ENCODE measurements around the gene NTSR1.

Gene NTSR1

DNA sequence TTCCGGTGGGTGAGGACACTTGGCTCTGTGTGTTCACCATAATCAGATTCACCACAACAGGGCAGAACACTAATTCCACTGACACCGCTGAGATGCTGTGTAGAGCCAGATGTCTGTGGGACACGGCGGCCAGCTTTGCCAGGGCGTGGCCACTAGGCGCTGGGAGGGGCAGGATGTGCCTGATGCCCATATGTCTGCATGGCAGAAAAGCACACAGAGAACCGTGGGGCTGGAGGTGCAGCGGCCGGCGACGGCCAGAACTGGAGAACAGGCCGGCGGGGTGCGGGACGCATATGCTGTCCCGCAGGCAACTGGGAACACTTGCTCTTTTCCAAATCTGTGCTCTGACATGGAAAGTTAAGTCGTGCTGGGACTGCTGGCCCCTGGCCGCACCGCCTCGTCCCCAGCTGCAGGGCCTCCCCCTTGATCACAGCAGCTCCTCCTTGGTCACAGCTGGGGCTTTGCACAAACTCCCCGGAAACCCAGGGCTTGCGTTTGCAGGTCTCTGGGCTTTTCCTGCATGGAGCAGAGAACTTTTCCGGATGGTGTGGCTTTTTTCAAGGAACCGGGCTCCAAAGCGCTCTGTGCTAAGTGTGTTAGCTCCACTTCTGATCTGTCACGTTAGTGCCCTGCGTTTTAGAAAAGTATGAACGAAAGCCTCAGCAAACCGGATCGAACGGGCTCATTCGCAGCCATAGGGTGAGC is 31.1 kb downstream of the NTSR1 start:
- FAIRE-seq, result no peak

GRCh38 chr20:62740286-62741141 is 31.9 kb downstream of the NTSR1 start:
- peak; percentile 89 for DNase-seq (ENCODE audit: insufficient read length, low spot score)
- peak; percentile 96 for FAIRE-seq

More for the DNA sequence above, 31.1 kb downstream of the NTSR1 start:
- TF ChIP-seq PAX5 (IDR thresholded peaks at IDR 0.05; ENCODE audit: insufficient read depth, low read length, severe bottlenecking) (no peak), POLR2AphosphoS5 (IDR thresholded peaks at IDR 0.05; ENCODE audit: low read depth, low read length) (no peak), POLR2A (IDR thresholded peaks at IDR 0.05; ENCODE audit: low read depth, low read length) (no peak), TAF1 (IDR thresholded peaks at IDR 0.05; ENCODE audit: low read depth, low read length) (no peak), POU2F2 (IDR thresholded peaks at IDR 0.05; ENCODE audit: low read depth, low read length) (no peak), SPI1 (IDR thresholded peaks at IDR 0.05; ENCODE audit: low read depth, low read length) (no peak)
- DNase-seq (ENCODE audit: insufficient read length, low spot score), result no peak

GRCh38 chr20:62741191-62741691 is 32.6 kb downstream of the NTSR1 start:
- TF ChIP-seq PAX5 (IDR thresholded peaks at IDR 0.05; ENCODE audit: insufficient read depth, low read length, severe bottlenecking), result no peak
- TF ChIP-seq POU2F2 (IDR thresholded peaks at IDR 0.05; ENCODE audit: low read depth, low read length), result no peak
- no peak for TF ChIP-seq TAF1 (IDR thresholded peaks at IDR 0.05; ENCODE audit: low read depth, low read length)
- no peak for TF ChIP-seq POLR2AphosphoS5 (IDR thresholded peaks at IDR 0.05; ENCODE audit: low read depth, low read length)
- TF ChIP-seq SPI1 (IDR thresholded peaks at IDR 0.05; ENCODE audit: low read depth, low read length), result no peak
- FAIRE-seq (no peak), DNase-seq (ENCODE audit: insufficient read length, low spot score) (no peak)

More at GRCh38 chr20:62740286-62741141, 31.9 kb downstream of the NTSR1 start:
- TF ChIP-seq POU2F2 (IDR thresholded peaks at IDR 0.05; ENCODE audit: low read depth, low read length) (no peak), POLR2AphosphoS5 (IDR thresholded peaks at IDR 0.05; ENCODE audit: low read depth, low read length) (no peak), PAX5 (IDR thresholded peaks at IDR 0.05; ENCODE audit: insufficient read depth, low read length, severe bottlenecking) (no peak), TAF1 (IDR thresholded peaks at IDR 0.05; ENCODE audit: low read depth, low read length) (no peak)

DNA sequence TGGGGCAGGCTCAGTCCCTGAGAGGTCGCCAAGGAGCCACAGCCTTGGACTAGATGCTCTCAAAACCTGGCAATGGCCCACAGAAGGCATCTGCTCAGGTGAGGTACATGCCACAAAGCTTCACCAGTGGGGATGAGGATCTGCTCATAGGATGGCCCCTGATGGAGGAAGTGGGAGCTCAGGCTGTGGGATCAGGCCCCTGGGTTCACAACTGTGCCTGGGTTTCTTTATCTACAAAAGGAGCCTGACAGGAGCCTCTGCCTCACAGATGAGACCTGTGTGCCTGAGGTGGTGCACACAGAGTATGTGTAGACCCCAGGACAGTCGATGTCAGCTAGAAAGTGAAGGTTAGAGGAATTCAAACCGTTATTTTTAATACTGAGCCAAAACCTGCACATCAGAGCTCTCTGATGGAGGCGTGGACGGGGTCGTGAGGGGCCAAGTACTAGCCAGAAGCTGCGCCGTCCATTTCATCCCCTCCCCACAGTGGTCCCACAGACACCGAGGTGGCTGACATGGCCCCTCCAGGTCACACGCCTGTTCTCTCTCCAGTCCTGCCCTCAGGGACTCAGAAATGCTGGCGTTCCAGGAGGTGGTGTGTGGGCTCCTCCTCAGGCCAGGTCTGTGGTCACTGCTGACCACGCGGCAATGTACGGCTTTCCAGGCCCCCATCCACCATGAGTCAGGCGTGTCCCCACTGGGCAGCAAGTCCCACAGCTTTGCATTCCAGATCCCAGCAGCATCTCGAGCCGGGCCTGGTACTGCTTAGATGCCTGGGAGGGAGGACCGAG is 33.3 kb downstream of the NTSR1 start:
- no peak for DNase-seq (ENCODE audit: insufficient read length, low spot score)
- FAIRE-seq, result no peak
- TF ChIP-seq TAF1 (IDR thresholded peaks at IDR 0.05; ENCODE audit: low read depth, low read length), result no peak
- no peak for TF ChIP-seq SPI1 (IDR thresholded peaks at IDR 0.05; ENCODE audit: low read depth, low read length)
- TF ChIP-seq POU2F2 (IDR thresholded peaks at IDR 0.05; ENCODE audit: low read depth, low read length), result no peak
- TF ChIP-seq PAX5 (IDR thresholded peaks at IDR 0.05; ENCODE audit: insufficient read depth, low read length, severe bottlenecking), result no peak
- TF ChIP-seq POLR2AphosphoS5 (IDR thresholded peaks at IDR 0.05; ENCODE audit: low read depth, low read length), result no peak
- TF ChIP-seq POLR2A (IDR thresholded peaks at IDR 0.05; ENCODE audit: low read depth, low read length), result no peak

DNA sequence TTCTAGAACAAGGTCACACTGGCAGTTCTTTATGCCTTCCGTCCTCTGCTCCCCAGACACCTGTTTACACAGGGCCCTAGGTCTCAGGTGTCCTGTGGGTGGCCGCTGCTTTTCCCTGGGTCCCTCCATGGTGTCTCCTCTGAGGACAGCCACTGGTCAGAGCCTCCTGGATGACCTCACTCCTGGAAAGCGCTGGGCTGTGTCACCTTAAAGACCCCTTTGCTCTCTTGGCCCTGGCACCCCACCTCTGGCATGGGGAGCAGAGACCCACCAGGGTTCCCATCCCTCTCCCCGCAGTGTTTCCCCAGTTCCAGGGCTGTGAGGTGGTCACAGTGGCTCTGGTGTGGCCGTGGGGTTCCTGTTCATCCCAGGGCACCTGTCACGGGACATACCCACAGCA is 33.9 kb downstream of the NTSR1 start:
- DNase-seq (ENCODE audit: insufficient read length, low spot score), result no peak
- TF ChIP-seq POU2F2 (IDR thresholded peaks at IDR 0.05; ENCODE audit: low read depth, low read length) (no peak), PAX5 (IDR thresholded peaks at IDR 0.05; ENCODE audit: insufficient read depth, low read length, severe bottlenecking) (no peak), SPI1 (IDR thresholded peaks at IDR 0.05; ENCODE audit: low read depth, low read length) (no peak), TAF1 (IDR thresholded peaks at IDR 0.05; ENCODE audit: low read depth, low read length) (no peak), POLR2AphosphoS5 (IDR thresholded peaks at IDR 0.05; ENCODE audit: low read depth, low read length) (no peak), POLR2A (IDR thresholded peaks at IDR 0.05; ENCODE audit: low read depth, low read length) (no peak)
- no peak for FAIRE-seq

DNA sequence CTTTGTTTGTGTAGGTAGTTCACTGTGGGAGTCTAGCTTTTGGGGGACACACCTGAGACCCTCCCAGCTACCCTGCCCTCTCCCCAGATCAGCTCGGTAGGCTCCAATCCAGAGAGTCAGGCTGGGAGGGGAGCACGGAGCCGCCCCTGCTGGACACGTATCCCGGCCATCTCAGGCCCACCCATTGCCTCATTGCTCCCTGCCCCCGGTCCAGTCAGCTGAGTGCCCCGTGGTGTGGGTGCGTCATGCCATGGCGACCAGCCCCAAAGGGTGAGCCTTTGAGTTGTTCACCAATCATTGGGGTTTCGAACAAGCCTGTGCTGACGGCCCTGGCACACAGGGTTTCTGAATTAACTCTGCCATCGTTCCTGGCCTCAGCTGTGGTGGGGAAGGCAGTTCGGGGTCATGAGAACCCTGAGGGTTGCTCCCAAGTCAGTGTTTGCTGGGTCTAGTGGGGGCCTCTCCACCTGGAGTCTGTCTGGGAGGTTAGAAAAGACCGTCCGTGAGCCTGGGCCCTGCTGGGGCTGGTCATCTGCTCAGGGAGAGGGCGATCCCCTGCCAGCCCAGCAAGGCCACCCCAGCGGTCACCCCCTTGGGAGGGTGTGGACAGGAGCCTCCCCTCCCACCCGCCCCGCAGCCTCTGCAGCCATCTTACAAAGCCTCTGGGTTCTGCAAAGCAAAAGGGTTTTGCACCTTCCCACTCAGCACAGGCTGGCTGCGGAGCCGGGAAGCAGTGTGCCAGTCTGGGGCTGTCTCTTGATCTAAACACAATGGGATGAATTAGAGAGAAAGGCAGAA is 34.5 kb downstream of the NTSR1 start:
- TF ChIP-seq TAF1 (IDR thresholded peaks at IDR 0.05; ENCODE audit: low read depth, low read length), result no peak
- FAIRE-seq (no peak), DNase-seq (ENCODE audit: insufficient read length, low spot score) (no peak)

DNA sequence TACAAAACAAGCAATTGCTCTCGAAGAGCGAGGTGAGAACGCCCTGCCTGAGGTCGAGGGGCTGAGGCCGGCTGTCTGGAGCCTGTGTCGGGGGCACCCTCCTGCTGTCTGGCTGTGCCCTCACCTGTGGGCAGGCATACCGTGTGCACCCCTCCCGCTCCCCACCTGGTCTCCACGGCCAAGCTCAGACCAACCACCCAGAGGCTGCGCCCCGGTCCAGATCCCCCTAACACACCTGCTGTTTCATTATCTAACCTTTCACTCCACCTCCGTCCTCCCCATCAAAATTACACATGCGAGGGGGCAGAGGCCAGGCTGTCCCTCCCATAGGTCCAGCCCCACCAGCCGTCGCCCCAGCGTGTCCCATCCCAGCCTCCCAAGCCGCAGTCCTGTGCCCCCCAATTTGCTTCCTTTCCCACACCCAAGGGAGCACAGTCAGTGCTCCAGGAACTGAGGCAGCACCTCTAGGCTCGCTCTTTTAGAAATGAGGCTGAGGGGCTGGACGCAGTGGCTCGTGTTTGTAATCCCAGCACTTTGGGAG is 35.2 kb downstream of the NTSR1 start:
- TF ChIP-seq PAX5 (IDR thresholded peaks at IDR 0.05; ENCODE audit: insufficient read depth, low read length, severe bottlenecking), result no peak
- no peak for TF ChIP-seq SPI1 (IDR thresholded peaks at IDR 0.05; ENCODE audit: low read depth, low read length)
- TF ChIP-seq POLR2A (IDR thresholded peaks at IDR 0.05; ENCODE audit: low read depth, low read length), result no peak
- no peak for TF ChIP-seq POLR2AphosphoS5 (IDR thresholded peaks at IDR 0.05; ENCODE audit: low read depth, low read length)
- no peak for TF ChIP-seq TAF1 (IDR thresholded peaks at IDR 0.05; ENCODE audit: low read depth, low read length)
- TF ChIP-seq POU2F2 (IDR thresholded peaks at IDR 0.05; ENCODE audit: low read depth, low read length), result no peak
- FAIRE-seq, result no peak
- no peak for DNase-seq (ENCODE audit: insufficient read length, low spot score)

GRCh38 chr20:62744741-62745191 is 36.1 kb downstream of the NTSR1 start:
- DNase-seq (ENCODE audit: insufficient read length, low spot score), result no peak
- FAIRE-seq, result no peak
- TF ChIP-seq PAX5 (IDR thresholded peaks at IDR 0.05; ENCODE audit: insufficient read depth, low read length, severe bottlenecking) (no peak), SPI1 (IDR thresholded peaks at IDR 0.05; ENCODE audit: low read depth, low read length) (no peak), POLR2A (IDR thresholded peaks at IDR 0.05; ENCODE audit: low read depth, low read length) (no peak), POLR2AphosphoS5 (IDR thresholded peaks at IDR 0.05; ENCODE audit: low read depth, low read length) (no peak), TAF1 (IDR thresholded peaks at IDR 0.05; ENCODE audit: low read depth, low read length) (no peak), POU2F2 (IDR thresholded peaks at IDR 0.05; ENCODE audit: low read depth, low read length) (no peak)

All from GM12891 (cell line).